Spleen (tissue), 7 donors: ENCODE results near the gene WFDC1.

Experiments used
- POLR2AphosphoS5 ChIP-seq, 3 donors: sonication (generic); formaldehyde crosslinking; IDR thresholded peaks; one replicate each; pipeline ENCODE4 v1.5.1; 2017; ENCODE audit warnings: antibody characterized with exemption in 3 of 3
- TF ChIP-seq, protein P1 (sequence below), 11 experiments: fragments of 200-600 bp in 7 of 11; fragments of 450-650 bp in 4 of 11; sonication (generic) in 4 of 11; IDR thresholded peaks in 8 of 11; conservative IDR thresholded peaks in 3 of 11; 1 replicate in 7 of 11; 2 replicates in 4 of 11; pipeline versions ENCODE4 v1.4.0 to v1.8.0; 2016 to 2021; ENCODE audit warnings: antibody characterized with exemption in 11 of 11, inconsistent platforms in 4 of 11, mild to moderate bottlenecking in 1 of 11
- donor health status: DM: no; HTN: no; CAD: no; lungs with moderate emphysema.
- donor health status: DM: no; HTN: no; CAD: no.
- donor health status: DM: no; HTN: no; CAD: no.

DNA sequence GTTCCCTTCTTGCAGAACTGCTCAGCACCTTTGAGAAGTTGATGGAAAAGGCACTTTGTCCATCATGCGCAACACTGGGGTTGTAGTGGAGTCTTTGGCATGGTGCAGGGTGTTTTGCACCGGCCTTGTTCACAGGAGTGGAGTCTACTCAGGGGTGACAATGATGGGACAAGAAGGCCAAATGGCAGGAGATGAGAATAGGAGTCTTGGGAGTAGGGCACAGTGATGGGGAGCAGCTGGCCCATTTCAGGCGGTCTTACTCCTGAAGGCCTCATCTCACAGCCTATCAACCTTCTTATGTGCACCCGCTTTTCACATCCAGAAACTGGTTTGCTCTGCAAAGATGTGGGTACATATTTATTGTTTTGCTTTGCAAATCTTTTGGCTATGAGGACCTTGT, 41.5 kb upstream of the WFDC1 start:
- no peak for TF ChIP-seq POLR2AphosphoS5 (IDR thresholded peaks at IDR 0.05)
- TF ChIP-seq, protein P1, sequence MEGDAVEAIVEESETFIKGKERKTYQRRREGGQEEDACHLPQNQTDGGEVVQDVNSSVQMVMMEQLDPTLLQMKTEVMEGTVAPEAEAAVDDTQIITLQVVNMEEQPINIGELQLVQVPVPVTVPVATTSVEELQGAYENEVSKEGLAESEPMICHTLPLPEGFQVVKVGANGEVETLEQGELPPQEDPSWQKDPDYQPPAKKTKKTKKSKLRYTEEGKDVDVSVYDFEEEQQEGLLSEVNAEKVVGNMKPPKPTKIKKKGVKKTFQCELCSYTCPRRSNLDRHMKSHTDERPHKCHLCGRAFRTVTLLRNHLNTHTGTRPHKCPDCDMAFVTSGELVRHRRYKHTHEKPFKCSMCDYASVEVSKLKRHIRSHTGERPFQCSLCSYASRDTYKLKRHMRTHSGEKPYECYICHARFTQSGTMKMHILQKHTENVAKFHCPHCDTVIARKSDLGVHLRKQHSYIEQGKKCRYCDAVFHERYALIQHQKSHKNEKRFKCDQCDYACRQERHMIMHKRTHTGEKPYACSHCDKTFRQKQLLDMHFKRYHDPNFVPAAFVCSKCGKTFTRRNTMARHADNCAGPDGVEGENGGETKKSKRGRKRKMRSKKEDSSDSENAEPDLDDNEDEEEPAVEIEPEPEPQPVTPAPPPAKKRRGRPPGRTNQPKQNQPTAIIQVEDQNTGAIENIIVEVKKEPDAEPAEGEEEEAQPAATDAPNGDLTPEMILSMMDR (IDR thresholded peaks at IDR 0.05 in 8 of 11, conservative IDR thresholded peaks at IDR 0.05 in 3 of 11): no peak
